GM12878 (cell line): ENCODE measurements around the gene RBP3. TPM values are rescaled to one million over a fixed set of nuclear protein-coding genes. Genes with fewer than 3 reads are reported as not detected.

Experiments
- ATAC-seq: fragments of 200-7000 bp; cut with Tn5 transposase; 3 replicates; pipeline ENCODE4 v1.9.1; 2020; ENCODE audit warnings: mild to moderate bottlenecking, moderate library complexity
- BruUV-seq: library from RNA; stranded (reverse); fragments of 400-500 nt; replicated peaks from 2 replicates; lab custom pipeline; 2021; lab: Mats Ljungman, UMichigan
- CTCF ChIA-PET: fragments of 300-600 bp; sonication (Branson Sonifier 250); formaldehyde crosslinking; extraction: SDS; loops from one replicate; lab custom pipeline; 2021; ENCODE audit warnings: inconsistent platforms; lab: Yijun Ruan, JAX
- POLR2A ChIA-PET: fragments of 350-600 bp; formaldehyde crosslinking; extraction: SDS; loops from one replicate; lab custom pipeline; 2021; ENCODE audit warnings: inconsistent platforms; lab: Charles Lee
- RAD21 ChIA-PET: fragments of 300-600 bp; sonication (Branson Sonifier 250); formaldehyde crosslinking; loops from one replicate; lab custom pipeline; 2023; ENCODE audit warnings: antibody characterized with exemption; ENCODE audit not compliant: unreplicated experiment; lab: Charles Lee
- SMC1A ChIA-PET: fragments of 300-600 bp; sonication (Branson Sonifier 250); formaldehyde crosslinking; loops from one replicate; lab custom pipeline; 2023; ENCODE audit not compliant: unreplicated experiment, uncharacterized antibody; lab: Charles Lee
- DNase-seq: peaks from one replicate; pipeline ENCODE4 v3.0.0-alpha.2; 2011; ENCODE audit warnings: low read depth, low spot score
- FAIRE-seq: peaks from 3 replicates; lab custom pipeline; 2011; peaks lifted over from hg19 to GRCh38; lab: Jason Lieb, UNC
- H2AFZ ChIP-seq: 2 replicates; pipeline ENCODE4 v1.6.0; 2011; ENCODE audit warnings: low read depth, low read length, control low read depth; ENCODE audit not compliant: control insufficient read depth
- H3K27ac ChIP-seq: 2 replicates; pipeline ENCODE4 v1.5.1; 2011; ENCODE audit warnings: control low read depth; ENCODE audit not compliant: control insufficient read depth, insufficient read depth
- H3K27me3 ChIP-seq, 2 experiments: replicated peaks in 1 of 2; 2 replicates each; pipeline versions ENCODE4 v1.6.0 to v1.6.1; 2011; ENCODE audit warnings: low read length in 1 of 2; ENCODE audit not compliant: control insufficient read depth in 2 of 2, insufficient read depth in 2 of 2
- H3K36me3 ChIP-seq, 2 experiments: 2 replicates each; pipeline ENCODE4 v1.5.1; 2011; ENCODE audit warnings: low read length in 1 of 2; ENCODE audit not compliant: control insufficient read depth in 2 of 2, insufficient read depth in 2 of 2
- H3K4me1 ChIP-seq: 2 replicates; pipeline ENCODE4 v1.6.1; 2011; ENCODE audit warnings: mild to moderate bottlenecking, low read length, moderate library complexity, mixed read lengths; ENCODE audit not compliant: control insufficient read depth, insufficient read depth
- H3K4me2 ChIP-seq: 2 replicates; pipeline ENCODE4 v1.6.0; 2011; ENCODE audit warnings: control low read depth; ENCODE audit not compliant: control insufficient read depth, insufficient read depth
- H3K4me3 ChIP-seq: fragments of 200-600 bp; sonication (generic); 2 replicates; pipeline ENCODE4 v1.5.1; 2016
- H3K79me2 ChIP-seq: 2 replicates; pipeline ENCODE4 v1.6.0; 2011; ENCODE audit warnings: low read length; ENCODE audit not compliant: control insufficient read depth, insufficient read depth
- H3K9ac ChIP-seq: 2 replicates; pipeline ENCODE4 v1.8.0; 2011; ENCODE audit warnings: low read length, control low read depth, mixed read lengths; ENCODE audit not compliant: control insufficient read depth, insufficient read depth
- H3K9me3 ChIP-seq: replicated peaks from 3 replicates; pipeline ENCODE4 v1.5.1; 2011; ENCODE audit warnings: mild to moderate bottlenecking, low read length; ENCODE audit not compliant: control insufficient read depth, insufficient read depth
- H4K20me1 ChIP-seq: 2 replicates; pipeline ENCODE4 v1.6.0; 2011; ENCODE audit not compliant: control insufficient read depth, insufficient read depth
- CEBPB ChIP-seq, 2 experiments: fragments of 150-350 bp in 1 of 2; IDR thresholded peaks; 2 replicates each; pipeline ENCODE4 v1.6.1; 2012 to 2014; ENCODE audit warnings: low read depth in 2 of 2, low read length in 2 of 2, borderline replicate concordance in 1 of 2, inconsistent platforms in 1 of 2
- CHD4 ChIP-seq: fragments of 200-600 bp; sonication (generic); IDR thresholded peaks from 2 replicates; pipeline ENCODE4 v1.6.1; 2016; ENCODE audit warnings: mild to moderate bottlenecking
- CUX1 ChIP-seq: IDR thresholded peaks from 2 replicates; pipeline ENCODE4 v1.6.1; 2012; ENCODE audit warnings: improper control_type of control experiment, low read depth, low read length; ENCODE audit not compliant: insufficient replicate concordance
- ESRRA ChIP-seq: IDR thresholded peaks from 2 replicates; pipeline ENCODE4 v1.6.1; 2012; ENCODE audit warnings: mild to moderate bottlenecking, low read length, improper control_type of control experiment
- ETV6 ChIP-seq, 2 experiments: fragments of 450-650 bp in 1 of 2; IDR thresholded peaks in 1 of 2; conservative IDR thresholded peaks in 1 of 2; 2 replicates each; pipeline ENCODE4 v1.6.1; 2014; ENCODE audit warnings: antibody characterized with exemption in 1 of 2, borderline replicate concordance in 1 of 2, low read depth in 1 of 2, mild to moderate bottlenecking in 1 of 2, moderate library complexity in 1 of 2
- FOXM1 ChIP-seq: IDR thresholded peaks from 2 replicates; pipeline ENCODE4 v1.6.1; 2012; ENCODE audit warnings: low read depth, mild to moderate bottlenecking, inconsistent platforms, low read length, moderate library complexity
- NR2C1 ChIP-seq: fragments of 450-650 bp; IDR thresholded peaks from 2 replicates; pipeline ENCODE4 v1.6.1; 2017; ENCODE audit warnings: antibody characterized with exemption, mild to moderate bottlenecking, moderate library complexity
- RUNX3 ChIP-seq: IDR thresholded peaks from 2 replicates; pipeline ENCODE4 v1.6.1; 2012; ENCODE audit warnings: low read length, inconsistent platforms
- SIN3A ChIP-seq: IDR thresholded peaks from 2 replicates; pipeline ENCODE4 v1.6.1; 2012; ENCODE audit warnings: low read depth, low read length, improper control_type of control experiment
- SMC3 ChIP-seq: IDR thresholded peaks from 2 replicates; pipeline ENCODE4 v1.6.1; 2011; ENCODE audit warnings: low read length, improper control_type of control experiment, borderline replicate concordance
- SREBF2 ChIP-seq: IDR thresholded peaks from 2 replicates; pipeline ENCODE4 v1.6.1; 2012; ENCODE audit warnings: mild to moderate bottlenecking, low read length
- SUZ12 ChIP-seq: fragments of 200-600 bp; sonication (generic); IDR thresholded peaks from one replicate; pipeline ENCODE4 v1.6.1; 2018; ENCODE audit warnings: antibody characterized with exemption, mild to moderate bottlenecking; ENCODE audit not compliant: unreplicated experiment
- ZNF207 ChIP-seq: fragments of 450-650 bp; IDR thresholded peaks from 2 replicates; pipeline ENCODE4 v1.6.1; 2014; ENCODE audit warnings: antibody characterized with exemption, mild to moderate bottlenecking, borderline replicate concordance
- ZNF24 ChIP-seq: fragments of 450-650 bp; IDR thresholded peaks from 2 replicates; pipeline ENCODE4 v1.6.1; 2017; ENCODE audit warnings: antibody characterized with exemption, mild to moderate bottlenecking
- ZNF274 ChIP-seq: IDR thresholded peaks from one replicate; pipeline ENCODE4 v1.8.0; 2011; ENCODE audit not compliant: insufficient read length, insufficient read depth
- WGBS: methylation state at CpG from one replicate; pipeline ENCODE4 v1.1.6; 2016; ENCODE audit warnings: low lambda C conversion rate; ENCODE audit not compliant: insufficient replicate concordance, insufficient coverage; ENCODE audit errors: missing lambda C conversion rate; 5-methylcytosine and 5-hydroxymethylcytosine counted together
- in situ Hi-C: fragments of 300-500 bp; cut with MboI; formaldehyde crosslinking; loops from 9 replicates; pipeline ENCODE4 v1.14.3; 2018; ENCODE audit warnings: mixed read lengths
- intact Hi-C: fragments of 100-400 bp; cut with micrococcal nuclease; formaldehyde crosslinking; loops from one replicate; pipeline ENCODE4 v1.14.2; 2022; ENCODE audit not compliant: unreplicated experiment
- polyA plus RNA-seq, 11 experiments: library from polyadenylated mRNA; depleted of rRNA in 4 of 11; unstranded in 6 of 11; stranded (reverse) in 5 of 11; fragments of >200 nt; fragmentation: Nextera tagmentation in 4 of 11; fragmentation: Illumina TruSeq in 1 of 11; extraction: Ambion mirVana in 4 of 11; extraction: Trizol in 1 of 11; gene quantifications; 1 replicate in 1 of 11; 2 replicates in 10 of 11; pipeline versions ENCODE4 v1.2.1 to v1.2.3, GENCODE V29; 2011 to 2016; ENCODE audit warnings: inconsistent platforms in 2 of 11, missing spikeins in 2 of 11, low read depth in 1 of 11
- total RNA-seq, 4 experiments: library from RNA; depleted of rRNA in 3 of 4; stranded (reverse); fragments of >200 nt in 3 of 4; fragmentation: Illumina TruSeq in 1 of 4; extraction: Trizol in 1 of 4; gene quantifications; 2 replicates each; pipeline versions ENCODE4 v1.2.1 to v1.2.3, GENCODE V29; 2013 to 2021
- TF ChIP-seq, protein P1 (sequence below): fragments of 450-650 bp; IDR thresholded peaks from 2 replicates; pipeline ENCODE4 v1.6.1; 2014; ENCODE audit warnings: mild to moderate bottlenecking

Gene RBP3
- total and polyA plus RNA-seq, 10 of the 15 experiments (the other 5 are each of a cell fraction or from before 2014, with no cell fraction given): not detected

DNA sequence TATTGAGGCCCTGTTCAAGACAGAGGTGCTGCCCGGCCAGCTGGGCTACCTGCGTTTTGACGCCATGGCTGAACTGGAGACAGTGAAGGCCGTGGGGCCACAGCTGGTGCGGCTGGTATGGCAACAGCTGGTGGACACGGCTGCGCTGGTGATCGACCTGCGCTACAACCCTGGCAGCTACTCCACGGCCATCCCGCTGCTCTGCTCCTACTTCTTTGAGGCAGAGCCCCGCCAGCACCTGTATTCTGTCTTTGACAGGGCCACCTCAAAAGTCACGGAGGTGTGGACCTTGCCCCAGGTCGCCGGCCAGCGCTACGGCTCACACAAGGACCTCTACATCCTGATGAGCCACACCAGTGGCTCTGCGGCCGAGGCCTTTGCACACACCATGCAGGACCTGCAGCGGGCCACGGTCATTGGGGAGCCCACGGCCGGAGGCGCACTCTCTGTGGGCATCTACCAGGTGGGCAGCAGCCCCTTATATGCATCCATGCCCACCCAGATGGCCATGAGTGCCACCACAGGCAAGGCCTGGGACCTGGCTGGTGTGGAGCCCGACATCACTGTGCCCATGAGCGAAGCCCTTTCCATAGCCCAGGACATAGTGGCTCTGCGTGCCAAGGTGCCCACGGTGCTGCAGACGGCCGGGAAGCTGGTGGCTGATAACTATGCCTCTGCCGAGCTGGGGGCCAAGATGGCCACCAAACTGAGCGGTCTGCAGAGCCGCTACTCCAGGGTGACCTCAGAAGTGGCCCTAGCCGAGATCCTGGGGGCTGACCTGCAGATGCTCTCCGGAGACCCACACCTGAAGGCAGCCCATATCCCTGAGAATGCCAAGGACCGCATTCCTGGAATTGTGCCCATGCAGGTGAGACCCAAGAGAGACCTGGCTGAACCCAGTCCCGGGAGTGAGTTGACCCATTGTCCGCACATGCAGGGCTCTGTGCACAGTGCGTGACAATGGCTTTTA lies 2.8 kb downstream of the RBP3 start:
- ChIA-PET SMC1A (no interaction called here), RAD21 (no interaction called here), POLR2A (no interaction called here), CTCF (no interaction called here)
- BruUV-seq: no TSS peak
- Histone ChIP-seq H3K79me2 (no peaks in the 10 kb centered on the region), H3K27ac (no peak overlapping the region), H3K4me3 (no peak overlapping the region), H3K9me3 (no peaks in the 10 kb centered on the region), H3K27me3 (no peaks in the 10 kb centered on the region; a peak in 1 of 4 replicates), H3K9ac (no peak overlapping the region), H3K4me1 (no peaks in the 10 kb centered on the region), H3K4me2 (no peak overlapping the region), H2AFZ (no peak overlapping the region), H3K36me3 (no peaks in the 10 kb centered on the region), H4K20me1 (no peaks in the 10 kb centered on the region)
- no peak for TF ChIP-seq ETV6 (conservative IDR thresholded peaks at IDR 0.05 in 1 of 2, IDR thresholded peaks at IDR 0.05 in 1 of 2; ENCODE audit: borderline replicate concordance in 1 of 2, low read depth in 1 of 2)
- no peak for TF ChIP-seq ZNF24
- no peak for TF ChIP-seq ZNF274
- no peak for TF ChIP-seq SUZ12
- no peak for TF ChIP-seq CHD4
- no peak for TF ChIP-seq NR2C1
- TF ChIP-seq CEBPB (IDR thresholded peaks at IDR 0.05; ENCODE audit: borderline replicate concordance in 1 of 2, low read depth in 2 of 2, low read length in 2 of 2): no peak
- no peak for TF ChIP-seq FOXM1
- no peak for TF ChIP-seq SREBF2
- no peak for TF ChIP-seq RUNX3
- TF ChIP-seq, protein P1, sequence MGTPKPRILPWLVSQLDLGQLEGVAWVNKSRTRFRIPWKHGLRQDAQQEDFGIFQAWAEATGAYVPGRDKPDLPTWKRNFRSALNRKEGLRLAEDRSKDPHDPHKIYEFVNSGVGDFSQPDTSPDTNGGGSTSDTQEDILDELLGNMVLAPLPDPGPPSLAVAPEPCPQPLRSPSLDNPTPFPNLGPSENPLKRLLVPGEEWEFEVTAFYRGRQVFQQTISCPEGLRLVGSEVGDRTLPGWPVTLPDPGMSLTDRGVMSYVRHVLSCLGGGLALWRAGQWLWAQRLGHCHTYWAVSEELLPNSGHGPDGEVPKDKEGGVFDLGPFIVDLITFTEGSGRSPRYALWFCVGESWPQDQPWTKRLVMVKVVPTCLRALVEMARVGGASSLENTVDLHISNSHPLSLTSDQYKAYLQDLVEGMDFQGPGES: no peak
- no peak for TF ChIP-seq ZNF207
- TF ChIP-seq SMC3: no peak
- no peak for TF ChIP-seq CUX1
- TF ChIP-seq ESRRA: no peak
- TF ChIP-seq SIN3A: no peak
- intact Hi-C loops: no loop called here
- in situ Hi-C loops: no loop called here
- FAIRE-seq (no peak), ATAC-seq (no peak), DNase-seq (no peak)
- WGBS: 48% methylated on average over 39 of the region's 39 CpGs
